ENCODE results near the gene ANKRD10.

ANKRD10 gene

GRCh38 chr13:110883542-110883941 lies 31.3 kb downstream of the ANKRD10 start:
- Histone ChIP-seq H3K4me1 (ENCODE audit: control insufficient read depth, insufficient read depth, low read length, unreplicated experiment) (no peaks in the 10 kb centered on the region), H2AFZ (ENCODE audit: low read length, unreplicated experiment) (no peak overlapping the region), H3K79me2 (ENCODE audit: control insufficient read depth, insufficient read depth, low read length, unreplicated experiment) (no peaks in the 10 kb centered on the region), H3K27ac (ENCODE audit: low read depth, low read length) (no peak overlapping the region), H3K4me3 (ENCODE audit: low read depth, low read length) (no peak overlapping the region), H3K36me3 (ENCODE audit: insufficient read depth, low read length) (no peaks in the 10 kb centered on the region), H3K27me3 (ENCODE audit: insufficient read depth, low read length) (no peaks in the 10 kb centered on the region)

GRCh38 chr13:110882972-110883371 lies 31.9 kb downstream of the ANKRD10 start:
- H3K36me3 ChIP-seq (ENCODE audit: insufficient read depth, low read length): no peaks in the 10 kb centered on the region
- H2AFZ ChIP-seq (ENCODE audit: low read length, unreplicated experiment): no peak overlapping the region
- no peaks in the 10 kb centered on the region for H3K27me3 ChIP-seq (ENCODE audit: insufficient read depth, low read length)
- no peaks in the 10 kb centered on the region for H3K4me1 ChIP-seq (ENCODE audit: control insufficient read depth, insufficient read depth, low read length, unreplicated experiment)
- no peaks in the 10 kb centered on the region for H3K79me2 ChIP-seq (ENCODE audit: control insufficient read depth, insufficient read depth, low read length, unreplicated experiment)
- no peak overlapping the region for H3K27ac ChIP-seq (ENCODE audit: low read depth, low read length)
- no peak overlapping the region for H3K4me3 ChIP-seq (ENCODE audit: low read depth, low read length)

GRCh38 chr13:110881839-110882627 lies 32.8 kb downstream of the ANKRD10 start:
- no peaks in the 10 kb centered on the region for H3K79me2 ChIP-seq (ENCODE audit: control insufficient read depth, insufficient read depth, low read length, unreplicated experiment)
- no peak overlapping the region for H2AFZ ChIP-seq (ENCODE audit: low read length, unreplicated experiment)
- no peak overlapping the region for H3K4me3 ChIP-seq (ENCODE audit: low read depth, low read length)
- no peak overlapping the region for H3K27ac ChIP-seq (ENCODE audit: low read depth, low read length)
- H3K4me1 ChIP-seq (ENCODE audit: control insufficient read depth, insufficient read depth, low read length, unreplicated experiment): no peaks in the 10 kb centered on the region
- no peaks in the 10 kb centered on the region for H3K27me3 ChIP-seq (ENCODE audit: insufficient read depth, low read length)
- H3K36me3 ChIP-seq (ENCODE audit: insufficient read depth, low read length): no peaks in the 10 kb centered on the region

- Histone ChIP-seq H3K4me3 (ENCODE audit: low read depth, low read length) (no peak overlapping the region), H3K79me2 (ENCODE audit: control insufficient read depth, insufficient read depth, low read length, unreplicated experiment) (no peaks in the 10 kb centered on the region), H3K36me3 (ENCODE audit: insufficient read depth, low read length) (no peaks in the 10 kb centered on the region), H3K27ac (ENCODE audit: low read depth, low read length) (no peak overlapping the region), H2AFZ (ENCODE audit: low read length, unreplicated experiment) (no peak overlapping the region), H3K4me1 (ENCODE audit: control insufficient read depth, insufficient read depth, low read length, unreplicated experiment) (no peaks in the 10 kb centered on the region), H3K27me3 (ENCODE audit: insufficient read depth, low read length) (no peaks in the 10 kb centered on the region)
These were observed 34.2 kb downstream of the ANKRD10 start for GRCh38 chr13:110880627-110881026.

GRCh38 chr13:110879482-110879881 lies 35.4 kb downstream of the ANKRD10 start:
- Histone ChIP-seq H2AFZ (ENCODE audit: low read length, unreplicated experiment) (no peak overlapping the region), H3K27ac (ENCODE audit: low read depth, low read length) (no peak overlapping the region), H3K27me3 (ENCODE audit: insufficient read depth, low read length) (no peaks in the 10 kb centered on the region)

GRCh38 chr13:110877737-110878258 lies 37.1 kb downstream of the ANKRD10 start:
- peaks cover 9% of the 10 kb centered on the region for H3K4me1 ChIP-seq (ENCODE audit: control insufficient read depth, insufficient read depth, low read length, unreplicated experiment)
- no peaks in the 10 kb centered on the region for H3K79me2 ChIP-seq (ENCODE audit: control insufficient read depth, insufficient read depth, low read length, unreplicated experiment)
- H3K4me3 ChIP-seq (ENCODE audit: low read depth, low read length): no peak overlapping the region
- no peaks in the 10 kb centered on the region for H3K27me3 ChIP-seq (ENCODE audit: insufficient read depth, low read length)
- H3K36me3 ChIP-seq (ENCODE audit: insufficient read depth, low read length): no peaks in the 10 kb centered on the region
- H2AFZ ChIP-seq (ENCODE audit: low read length, unreplicated experiment): no peak overlapping the region
- no peak overlapping the region for H3K27ac ChIP-seq (ENCODE audit: low read depth, low read length)

More at GRCh38 chr13:110879482-110879881, 35.4 kb downstream of the ANKRD10 start:
- Histone ChIP-seq H3K79me2 (ENCODE audit: control insufficient read depth, insufficient read depth, low read length, unreplicated experiment) (no peaks in the 10 kb centered on the region), H3K36me3 (ENCODE audit: insufficient read depth, low read length) (no peaks in the 10 kb centered on the region), H3K4me3 (ENCODE audit: low read depth, low read length) (no peak overlapping the region), H3K4me1 (ENCODE audit: control insufficient read depth, insufficient read depth, low read length, unreplicated experiment) (peaks cover 5% of the 10 kb centered on the region)

GRCh38 chr13:110876609-110877008 lies 38.3 kb downstream of the ANKRD10 start:
- no peak overlapping the region for H2AFZ ChIP-seq (ENCODE audit: low read length, unreplicated experiment)
- no peaks in the 10 kb centered on the region for H3K79me2 ChIP-seq (ENCODE audit: control insufficient read depth, insufficient read depth, low read length, unreplicated experiment)
- H3K27me3 ChIP-seq (ENCODE audit: insufficient read depth, low read length): no peaks in the 10 kb centered on the region
- H3K36me3 ChIP-seq (ENCODE audit: insufficient read depth, low read length): no peaks in the 10 kb centered on the region
- H3K4me3 ChIP-seq (ENCODE audit: low read depth, low read length): no peak overlapping the region
- peaks cover 9% of the 10 kb centered on the region for H3K4me1 ChIP-seq (ENCODE audit: control insufficient read depth, insufficient read depth, low read length, unreplicated experiment)
- H3K27ac ChIP-seq (ENCODE audit: low read depth, low read length): no peak overlapping the region

GRCh38 chr13:110875241-110875640 lies 39.6 kb downstream of the ANKRD10 start:
- Histone ChIP-seq H3K4me1 (ENCODE audit: control insufficient read depth, insufficient read depth, low read length, unreplicated experiment) (peaks cover 16% of the 10 kb centered on the region), H2AFZ (ENCODE audit: low read length, unreplicated experiment) (peak overlapping the region; percentile 80), H3K27ac (ENCODE audit: low read depth, low read length) (no peak overlapping the region), H3K79me2 (ENCODE audit: control insufficient read depth, insufficient read depth, low read length, unreplicated experiment) (no peaks in the 10 kb centered on the region), H3K36me3 (ENCODE audit: insufficient read depth, low read length) (no peaks in the 10 kb centered on the region), H3K27me3 (ENCODE audit: insufficient read depth, low read length) (no peaks in the 10 kb centered on the region), H3K4me3 (ENCODE audit: low read depth, low read length) (peak overlapping the region; percentile 61; the same call in 1 of the 2 replicates)

GRCh38 chr13:110874508-110874960 lies 40.3 kb downstream of the ANKRD10 start:
- no peak overlapping the region for H3K27ac ChIP-seq (ENCODE audit: low read depth, low read length)

GRCh38 chr13:110873639-110874507 lies 41.0 kb downstream of the ANKRD10 start:
- H3K79me2 ChIP-seq (ENCODE audit: control insufficient read depth, insufficient read depth, low read length, unreplicated experiment): no peaks in the 10 kb centered on the region
- H3K27me3 ChIP-seq (ENCODE audit: insufficient read depth, low read length): no peaks in the 10 kb centered on the region
- H3K4me3 ChIP-seq (ENCODE audit: low read depth, low read length): peak overlapping the region; percentile 61
- H2AFZ ChIP-seq (ENCODE audit: low read length, unreplicated experiment): no peak overlapping the region
- no peak overlapping the region for H3K27ac ChIP-seq (ENCODE audit: low read depth, low read length)
- no peaks in the 10 kb centered on the region for H3K36me3 ChIP-seq (ENCODE audit: insufficient read depth, low read length)
- peaks cover 26% of the 10 kb centered on the region for H3K4me1 ChIP-seq (ENCODE audit: control insufficient read depth, insufficient read depth, low read length, unreplicated experiment)

More at GRCh38 chr13:110874508-110874960, 40.3 kb downstream of the ANKRD10 start:
- Histone ChIP-seq H2AFZ (ENCODE audit: low read length, unreplicated experiment) (peak overlapping the region; percentile 80), H3K4me3 (ENCODE audit: low read depth, low read length) (peak overlapping the region; percentile 61), H3K36me3 (ENCODE audit: insufficient read depth, low read length) (no peaks in the 10 kb centered on the region), H3K4me1 (ENCODE audit: control insufficient read depth, insufficient read depth, low read length, unreplicated experiment) (peaks cover 20% of the 10 kb centered on the region), H3K27me3 (ENCODE audit: insufficient read depth, low read length) (no peaks in the 10 kb centered on the region), H3K79me2 (ENCODE audit: control insufficient read depth, insufficient read depth, low read length, unreplicated experiment) (no peaks in the 10 kb centered on the region)
